ENCODE results near the gene CEP57.

- TF ChIP-seq CTCF (IDR thresholded peaks at IDR 0.05) (no peak), POLR2A (IDR thresholded peaks at IDR 0.05) (no peak), POLR2AphosphoS5 (IDR thresholded peaks at IDR 0.05) (no peak)
Observed at GRCh38 chr11:95805869-95806268, 15.6 kb downstream of the CEP57 start.
